ENCODE data around the gene JUNB. TPM values are rescaled to one million over a fixed set of nuclear protein-coding genes. Genes with fewer than 3 reads are reported as not detected.
A peak's percentile ranks its signal among the peaks of the same experiment; 100 is the strongest.

Gene JUNB
- total RNA-seq, 1 donor from 2014 or later, result 71.4 TPM

DNA sequence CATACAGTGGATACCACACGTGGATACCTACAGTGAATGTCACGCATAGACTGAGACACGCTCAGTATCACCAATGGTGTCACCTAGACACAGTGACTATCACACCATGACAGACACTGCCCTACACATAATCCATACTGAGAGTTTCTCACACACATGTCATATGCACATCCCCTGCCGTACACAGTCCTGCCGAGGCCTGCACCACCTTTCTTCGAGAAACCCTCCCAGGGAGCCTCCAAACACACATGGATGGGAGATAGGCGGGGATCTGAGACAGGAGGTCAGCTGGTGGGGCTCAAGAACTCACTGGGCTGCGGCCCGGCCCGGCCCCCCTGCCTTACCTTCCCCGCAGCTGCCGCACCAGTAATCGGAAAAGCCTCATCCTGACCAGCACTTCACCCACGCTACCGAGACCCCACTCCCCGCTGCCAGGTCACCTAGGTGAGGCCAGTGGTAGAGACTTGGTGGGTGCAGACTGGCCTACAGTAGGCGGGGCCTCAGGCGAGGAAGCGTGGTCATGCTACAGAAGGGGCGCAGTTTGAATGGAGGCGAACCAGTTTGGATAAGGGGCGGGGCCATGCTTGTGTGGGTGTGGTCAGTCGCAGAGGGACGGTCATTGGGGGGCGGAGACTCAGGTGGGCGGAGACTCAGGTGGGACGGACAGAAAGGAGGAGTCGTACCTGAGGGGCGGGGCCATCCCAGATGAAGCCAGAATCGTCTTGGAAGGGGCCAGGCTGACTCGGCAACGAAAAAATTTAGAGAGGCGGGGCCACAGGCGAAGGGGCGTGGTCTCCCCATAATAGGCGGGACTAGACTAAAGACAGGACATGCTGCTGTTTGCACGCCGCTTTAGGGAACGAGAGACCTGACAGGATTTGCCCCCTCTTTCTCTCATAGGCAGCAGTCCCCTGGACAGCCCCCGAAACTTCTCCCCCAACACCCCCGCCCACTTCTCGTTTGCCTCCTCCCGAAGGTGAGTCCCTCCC, 49.1 kb downstream of the JUNB start:
- peak in 1 of 2 donors; percentile 65 for DNase-seq (ENCODE audit: low read depth in 2 of 2)

DNA sequence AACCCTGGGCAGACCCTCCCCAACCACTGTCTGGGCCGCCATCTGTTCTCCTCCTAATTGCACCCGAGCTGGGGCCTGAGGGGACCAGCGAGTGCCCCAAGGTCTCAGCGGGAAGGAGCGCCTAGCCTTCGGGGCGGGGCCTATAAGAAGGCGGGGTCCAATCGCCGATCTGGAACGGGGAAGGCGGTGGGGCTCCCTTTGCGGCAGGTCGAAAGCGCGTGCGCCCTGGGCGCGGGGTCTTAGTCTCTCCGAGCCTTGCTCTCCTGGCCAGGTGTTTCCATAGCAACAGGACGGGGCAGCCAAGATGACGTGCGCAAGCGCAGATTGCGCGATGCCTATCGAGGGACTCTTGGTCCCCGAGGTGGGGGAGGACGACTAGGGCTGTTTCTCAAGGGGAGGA, 49.8 kb downstream of the JUNB start:
- peak in 1 of 2 donors; percentile 29 for DNase-seq (ENCODE audit: low read depth in 2 of 2)

DNA sequence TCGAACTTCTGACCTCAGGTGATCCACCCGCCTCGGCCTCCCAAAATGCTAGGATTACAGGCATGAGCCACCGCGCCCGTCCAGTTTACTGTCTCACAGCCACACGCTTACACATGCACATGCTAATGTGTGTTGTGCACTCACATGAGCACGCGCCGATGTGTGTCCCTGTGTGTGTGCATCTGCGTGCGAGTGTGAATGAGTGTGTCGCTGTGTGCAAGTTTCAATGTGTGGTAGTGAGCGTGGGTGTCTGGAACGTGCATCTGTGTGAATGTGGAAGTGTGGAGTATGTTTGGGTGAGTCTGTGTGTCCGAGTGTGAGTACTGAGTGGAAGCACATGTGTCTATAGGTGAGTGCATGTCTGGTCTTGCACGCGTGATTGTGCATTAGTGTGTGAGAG, 51.2 kb downstream of the JUNB start:
- DNase-seq (ENCODE audit: low read depth in 2 of 2), result no peak

Other genes starting within 250 kb of the JUNB start
- gene ZNF564, start 240.0 kb upstream of the JUNB start, total RNA-seq, result 6.5 and 8.6 TPM in 2 replicates
- 6.5 and 6.8 TPM in 2 replicates for gene ZNF490, start 180.7 kb upstream of the JUNB start, total RNA-seq
- 10.4 and 11.2 TPM in 2 replicates for gene ZNF791, start 180.6 kb upstream of the JUNB start, total RNA-seq
- 35.4 and 68.9 TPM in 2 replicates for gene MAN2B1, start 124.7 kb upstream of the JUNB start, total RNA-seq
- 5.8 and 6.7 TPM in 2 replicates for gene WDR83, start 124.7 kb upstream of the JUNB start, total RNA-seq
- 46.1 and 53.2 TPM in 2 replicates for gene DHPS, start 109.6 kb upstream of the JUNB start, total RNA-seq
- gene GNG14, start 103.5 kb upstream of the JUNB start, total RNA-seq, result not detected in 2 replicates
- 6.2 and 9.0 TPM in 2 replicates for gene FBXW9, start 94.9 kb upstream of the JUNB start, total RNA-seq
- 14.2 and 34.3 TPM in 2 replicates for gene TNPO2, start 67.6 kb upstream of the JUNB start, total RNA-seq
- gene TRIR, start 56.8 kb upstream of the JUNB start, total RNA-seq, result 120 and 166 TPM in 2 replicates
- gene GET3, start 54.0 kb upstream of the JUNB start, total RNA-seq, result 82.2 and 92.3 TPM in 2 replicates
- not detected in 2 replicates for gene BEST2, start 39.7 kb upstream of the JUNB start, total RNA-seq
- gene HOOK2, start 15.9 kb upstream of the JUNB start, total RNA-seq, result 6.2 and 12.0 TPM in 2 replicates
- 199 and 256 TPM in 2 replicates for gene PRDX2, start 10.3 kb downstream of the JUNB start, total RNA-seq
- not detected in 2 replicates for gene THSD8, start 10.6 kb downstream of the JUNB start, total RNA-seq
- 15.0 and 16.6 TPM in 2 replicates for gene RNASEH2A, start 15.1 kb downstream of the JUNB start, total RNA-seq
- not detected in 2 replicates for gene RTBDN, start 43.1 kb downstream of the JUNB start, total RNA-seq
- gene MAST1, start 47.0 kb downstream of the JUNB start, total RNA-seq, result 0.26 and 1.1 TPM in 2 replicates
- 19.1 and 33.5 TPM in 2 replicates for gene DNASE2, start 90.0 kb downstream of the JUNB start, total RNA-seq
- gene KLF1, start 95.7 kb downstream of the JUNB start, total RNA-seq, result 0.13 and 0.25 TPM in 2 replicates
- gene GCDH, start 99.7 kb downstream of the JUNB start, total RNA-seq, result 18.9 and 20.4 TPM in 2 replicates
- 0.25 and 0.26 TPM in 2 replicates for gene SYCE2, start 127.8 kb downstream of the JUNB start, total RNA-seq
- 44.6 and 49.3 TPM in 2 replicates for gene FARSA, start 142.2 kb downstream of the JUNB start, total RNA-seq
- 1,348 and 1,401 TPM in 2 replicates for gene CALR, start 147.1 kb downstream of the JUNB start, total RNA-seq
- 52.4 and 59.2 TPM in 2 replicates for gene RAD23A, start 154.4 kb downstream of the JUNB start, total RNA-seq
- gene GADD45GIP1, start 165.7 kb downstream of the JUNB start, total RNA-seq, result 17.6 and 24.0 TPM in 2 replicates
- 0.25 and 0.26 TPM in 2 replicates for gene DAND5, start 178.1 kb downstream of the JUNB start, total RNA-seq
- gene NFIX, start 204.0 kb downstream of the JUNB start, total RNA-seq, result 16.9 and 22.3 TPM in 2 replicates